ENCODE results near the gene HOXD3. TPM values are rescaled to one million over a fixed set of nuclear protein-coding genes. Genes with fewer than 3 reads are reported as not detected.

The HOXD3 gene
- total and polyA plus RNA-seq, 2 donors (not counting 1 experiment from before 2014, with no cell fraction given), result not detected

DNA sequence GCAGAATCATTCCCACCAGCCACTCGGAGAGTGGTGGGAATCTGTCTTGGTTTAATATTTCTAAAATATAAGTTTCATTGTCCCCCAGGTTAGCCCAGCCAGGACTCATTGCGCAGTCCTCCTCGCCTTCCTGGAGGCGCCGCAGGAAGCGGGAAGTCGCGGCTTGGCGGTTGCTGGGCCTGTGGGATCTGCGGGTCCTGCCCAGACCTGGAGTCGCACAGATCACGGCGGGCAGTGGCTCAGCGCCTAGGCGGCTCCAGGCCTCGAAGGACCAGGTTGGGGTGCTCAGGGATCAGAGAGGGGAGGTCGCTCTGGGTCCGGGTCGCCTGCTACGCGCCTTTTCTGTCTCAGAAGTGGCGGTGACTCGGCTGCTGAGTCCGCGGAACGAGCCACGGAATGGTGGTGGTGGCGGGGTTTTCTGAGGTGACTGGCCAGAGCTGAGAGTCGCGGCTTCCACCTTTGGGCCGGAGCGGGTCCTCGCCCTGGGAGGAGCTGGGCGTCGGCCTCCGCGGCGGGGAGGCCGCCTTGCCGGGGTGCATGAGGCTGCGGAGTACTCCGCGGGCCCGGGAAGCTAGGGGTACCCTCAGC lies 2.6 kb downstream of the HOXD3 start:
- H3K79me2 ChIP-seq (ENCODE audit: control insufficient read depth, insufficient read depth, low read length), result no peaks in the 10 kb centered on the region
- no peak overlapping the region for H3K4me2 ChIP-seq (ENCODE audit: extremely low read depth, insufficient read depth, low read length)
- H2AFZ ChIP-seq (ENCODE audit: low read length), result no peak overlapping the region
- no peak overlapping the region for H3K4me3 ChIP-seq (replicated peaks in 1 of 4; ENCODE audit: control extremely low read depth in 1 of 4, insufficient read depth in 1 of 4, low read depth in 3 of 4, low read length in 4 of 4)
- H3K9ac ChIP-seq (ENCODE audit: insufficient read depth, low read length), result no peak overlapping the region
- peak in 1 of 2 donors; percentile 62 for DNase-seq (ENCODE audit: low read depth in 2 of 2)
- H3K36me3 ChIP-seq (ENCODE audit: control insufficient read depth, insufficient read depth, low read length), result no peaks in the 10 kb centered on the region
- H3K9me3 ChIP-seq (ENCODE audit: control insufficient read depth, insufficient read depth, low read depth, low read length), result no peaks in the 10 kb centered on the region
- H3K27me3 ChIP-seq (ENCODE audit: control insufficient read depth, insufficient read depth, low read length), result peaks cover 84% of the 10 kb centered on the region
- H3K27ac ChIP-seq (ENCODE audit: insufficient read depth, low read length), result no peak overlapping the region
- no peaks in the 10 kb centered on the region for H3K4me1 ChIP-seq (ENCODE audit: control insufficient read depth, extremely low read depth, insufficient read depth, low read length)
- TF ChIP-seq EZH2 (IDR thresholded peaks at IDR 0.05; ENCODE audit: low read length, missing control alignments) (peak; percentile 68), CTCF (conservative IDR thresholded peaks at IDR 0.05 in 1 of 2, IDR thresholded peaks at IDR 0.05 in 1 of 2; ENCODE audit: low read depth in 1 of 2, low read length in 2 of 2) (no peak)
- H4K20me1 ChIP-seq (ENCODE audit: control insufficient read depth, extremely low read depth, insufficient read depth, low read length), result no peaks in the 10 kb centered on the region

DNA sequence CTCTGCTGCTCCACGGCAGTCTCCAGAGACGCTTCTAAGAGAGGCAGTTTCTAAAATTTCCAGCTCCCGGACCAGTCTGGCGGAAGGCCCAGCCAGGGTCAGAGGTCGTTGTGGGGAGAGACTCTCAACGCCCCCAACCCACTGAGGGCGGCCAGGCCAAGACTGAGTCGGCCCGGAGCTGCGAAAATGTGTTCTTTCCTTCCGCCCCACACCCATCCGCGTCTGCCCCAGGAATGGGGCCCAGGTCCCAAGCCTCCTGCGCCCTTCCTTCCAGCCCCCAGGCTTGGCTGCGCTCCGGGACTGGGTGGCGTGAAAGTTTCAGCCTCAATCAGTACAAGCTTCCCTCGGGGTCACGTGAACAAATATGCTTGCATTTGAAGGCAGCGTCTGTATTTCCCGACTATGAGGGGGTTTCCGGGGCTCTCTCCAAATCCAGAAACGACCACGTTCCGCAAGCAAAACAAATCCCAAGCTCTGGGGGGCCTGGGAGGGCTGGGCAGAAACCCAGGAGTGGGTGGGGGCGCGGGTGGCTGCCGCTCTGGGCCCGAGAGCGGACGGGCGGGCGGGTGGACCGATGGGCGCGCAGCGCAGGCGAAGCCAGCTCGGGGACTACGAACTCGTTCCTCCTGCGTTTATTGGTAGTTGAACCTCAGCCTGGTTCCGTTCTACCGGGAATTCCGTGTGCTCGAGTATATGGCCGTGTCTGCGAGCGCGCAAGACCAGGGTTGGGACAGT lies 3.3 kb downstream of the HOXD3 start:
- no peak overlapping the region for H3K9ac ChIP-seq (ENCODE audit: insufficient read depth, low read length)
- DNase-seq (ENCODE audit: low read depth in 2 of 2), result peak in 1 of 2 donors; percentile 81
- H3K27ac ChIP-seq (ENCODE audit: insufficient read depth, low read length), result no peak overlapping the region
- H3K4me2 ChIP-seq (ENCODE audit: extremely low read depth, insufficient read depth, low read length), result no peak overlapping the region
- no peak overlapping the region for H3K4me3 ChIP-seq (replicated peaks in 1 of 4; ENCODE audit: control extremely low read depth in 1 of 4, insufficient read depth in 1 of 4, low read depth in 3 of 4, low read length in 4 of 4)
- TF ChIP-seq CTCF (conservative IDR thresholded peaks at IDR 0.05 in 1 of 2, IDR thresholded peaks at IDR 0.05 in 1 of 2; ENCODE audit: low read depth in 1 of 2, low read length in 2 of 2), result no peak
- no peak for TF ChIP-seq EZH2 (IDR thresholded peaks at IDR 0.05; ENCODE audit: low read length, missing control alignments)
- H3K9me3 ChIP-seq (ENCODE audit: control insufficient read depth, insufficient read depth, low read depth, low read length), result no peaks in the 10 kb centered on the region
- no peak overlapping the region for H2AFZ ChIP-seq (ENCODE audit: low read length)
- peaks cover 86% of the 10 kb centered on the region for H3K27me3 ChIP-seq (ENCODE audit: control insufficient read depth, insufficient read depth, low read length)
- no peaks in the 10 kb centered on the region for H3K79me2 ChIP-seq (ENCODE audit: control insufficient read depth, insufficient read depth, low read length)
- H3K36me3 ChIP-seq (ENCODE audit: control insufficient read depth, insufficient read depth, low read length), result no peaks in the 10 kb centered on the region
- no peaks in the 10 kb centered on the region for H4K20me1 ChIP-seq (ENCODE audit: control insufficient read depth, extremely low read depth, insufficient read depth, low read length)
- no peaks in the 10 kb centered on the region for H3K4me1 ChIP-seq (ENCODE audit: control insufficient read depth, extremely low read depth, insufficient read depth, low read length)

DNA sequence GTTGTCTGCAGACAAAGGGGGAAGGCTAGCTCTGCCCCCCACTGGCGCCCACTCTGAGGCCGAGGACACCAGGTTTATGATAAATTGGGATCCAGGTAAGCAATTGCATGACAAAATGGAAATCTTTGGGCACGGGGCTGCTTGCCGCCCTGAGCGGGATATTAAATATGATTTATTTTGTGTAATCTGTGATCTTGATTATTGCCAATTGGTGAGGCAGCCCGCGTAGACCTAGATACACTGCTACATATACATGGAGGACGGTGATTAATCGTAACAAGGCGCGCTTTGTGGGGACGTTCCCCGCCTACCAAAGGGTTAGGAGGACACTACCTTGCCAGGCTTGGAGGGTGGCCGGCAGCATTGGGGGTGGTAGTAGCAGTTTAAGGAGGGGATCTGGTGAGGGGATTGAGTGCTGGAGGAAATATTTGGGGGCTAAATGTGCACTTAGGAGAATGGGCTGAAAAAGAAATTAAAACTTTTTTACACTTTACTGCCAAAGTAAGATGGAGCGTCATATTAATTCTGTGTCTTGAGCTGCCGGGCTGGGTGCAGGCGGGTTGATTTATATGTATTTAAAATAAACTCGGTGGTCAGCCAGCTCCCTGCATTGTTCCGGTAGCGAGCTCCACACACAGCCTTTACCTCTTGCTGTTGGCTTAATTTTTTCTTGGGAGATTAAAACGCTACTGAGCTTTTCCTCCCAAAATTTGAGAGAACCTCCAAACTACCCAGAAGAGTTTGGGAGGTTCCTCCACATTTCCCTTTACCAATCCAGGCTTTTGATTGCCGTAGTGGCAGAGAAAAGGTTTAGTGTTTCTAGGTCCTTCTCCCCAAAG lies 4.1 kb downstream of the HOXD3 start:
- Histone ChIP-seq H3K27me3 (ENCODE audit: control insufficient read depth, insufficient read depth, low read length) (peaks cover 86% of the 10 kb centered on the region), H3K27ac (ENCODE audit: insufficient read depth, low read length) (no peak overlapping the region), H4K20me1 (ENCODE audit: control insufficient read depth, extremely low read depth, insufficient read depth, low read length) (no peaks in the 10 kb centered on the region), H3K9ac (ENCODE audit: insufficient read depth, low read length) (no peak overlapping the region), H2AFZ (ENCODE audit: low read length) (no peak overlapping the region), H3K9me3 (ENCODE audit: control insufficient read depth, insufficient read depth, low read depth, low read length) (no peaks in the 10 kb centered on the region), H3K79me2 (ENCODE audit: control insufficient read depth, insufficient read depth, low read length) (no peaks in the 10 kb centered on the region), H3K4me2 (ENCODE audit: extremely low read depth, insufficient read depth, low read length) (no peak overlapping the region), H3K4me3 (replicated peaks in 1 of 4; ENCODE audit: control extremely low read depth in 1 of 4, insufficient read depth in 1 of 4, low read depth in 3 of 4, low read length in 4 of 4) (no peak overlapping the region), H3K36me3 (ENCODE audit: control insufficient read depth, insufficient read depth, low read length) (no peaks in the 10 kb centered on the region), H3K4me1 (ENCODE audit: control insufficient read depth, extremely low read depth, insufficient read depth, low read length) (no peaks in the 10 kb centered on the region)
- peak in 1 of 2 donors; percentile 69 for DNase-seq (ENCODE audit: low read depth in 2 of 2)
- TF ChIP-seq CTCF (conservative IDR thresholded peaks at IDR 0.05 in 1 of 2, IDR thresholded peaks at IDR 0.05 in 1 of 2; ENCODE audit: low read depth in 1 of 2, low read length in 2 of 2) (no peak), EZH2 (IDR thresholded peaks at IDR 0.05; ENCODE audit: low read length, missing control alignments) (no peak)

Measured in fibroblast of lung (primary cell).